Testis (tissue), 3 donors: ENCODE measurements around the gene RNF151. TPM values are rescaled to one million over a fixed set of nuclear protein-coding genes. Genes with fewer than 3 reads are reported as not detected.
"Not testable (repeated sequence)": the region's sequence is repeated elsewhere in the genome, so short reads cannot be mapped to it uniquely, and the experiment has no call there.

Experiments
- DNase-seq: peaks from one replicate; pipeline ENCODE4 v3.0.0-alpha.2; 2019
- H3K27ac ChIP-seq, 2 donors: fragments of 200-600 bp; sonication (generic); one replicate each; pipeline ENCODE4 v1.5.1; 2019
- H3K27me3 ChIP-seq: fragments of 200-600 bp; sonication (generic); one replicate; pipeline ENCODE4 v1.5.1; 2019
- H3K36me3 ChIP-seq: fragments of 200-600 bp; sonication (generic); one replicate; pipeline ENCODE4 v1.5.1; 2017; ENCODE audit warnings: low read depth; ENCODE audit errors: missing control alignments
- H3K4me1 ChIP-seq: fragments of 200-600 bp; sonication (generic); one replicate; pipeline ENCODE4 v1.5.1; 2019
- H3K4me3 ChIP-seq, 2 donors: fragments of 200-600 bp; sonication (generic); one replicate each; pipeline ENCODE4 v1.5.1; 2017 to 2019
- H3K9me3 ChIP-seq: fragments of 200-600 bp; sonication (generic); one replicate; pipeline ENCODE4 v1.5.1; 2017
- CTCF ChIP-seq, 3 experiments: fragments of 450-650 bp in 2 of 3; fragments of 200-600 bp in 1 of 3; sonication (generic) in 1 of 3; IDR thresholded peaks; one replicate each; pipeline ENCODE4 v1.5.1; 2016 to 2019; ENCODE audit warnings: antibody characterized with exemption in 3 of 3, mild to moderate bottlenecking in 2 of 3, moderate library complexity in 1 of 3
- POLR2A ChIP-seq: fragments of 450-650 bp; IDR thresholded peaks from one replicate; pipeline ENCODE4 v1.6.1; 2017; ENCODE audit warnings: antibody characterized with exemption, mild to moderate bottlenecking, moderate library complexity
- WGBS, 2 donors: methylation state at CpG; one replicate each; pipeline ENCODE4 v1.1.5; 2018; 5-methylcytosine and 5-hydroxymethylcytosine counted together
- intact Hi-C: fragments of 100-400 bp; cut with DNase I; formaldehyde crosslinking; loops from one replicate; pipeline ENCODE4 v1.15.1; 2023; ENCODE audit warnings: low total_unique reads
- polyA plus RNA-seq: library from polyadenylated mRNA; stranded (reverse); fragments of 350-450 nt; fragmentation: Illumina TruSeq; extraction: RNeasy Lipid Tissue Mini Kit (QIAGEN cat#74804); gene quantifications from one replicate; pipeline ENCODE4 v1.2.3, GENCODE V29; 2014; ENCODE audit warnings: low read depth, low replicate concordance; ENCODE audit not compliant: insufficient read depth
- total RNA-seq, 2 donors: library from RNA; depleted of rRNA; stranded (reverse); fragments of >200 nt; gene quantifications; one replicate each; pipeline ENCODE4 v1.2.3, GENCODE V29; 2016

Gene RNF151
- total and polyA plus RNA-seq, 3 donors from 2014 or later: 86.7 to 210 (median 153) TPM

GRCh38 chr16:1950047-1950446 is 16.6 kb upstream of the RNF151 start:
- no peak overlapping the region for H3K4me3 ChIP-seq
- intact Hi-C loops: no loop called here
- TF ChIP-seq CTCF (IDR thresholded peaks at IDR 0.05) (no peak), POLR2A (no peak)
- DNase-seq: no peak
- no peak overlapping the region for H3K27ac ChIP-seq
- H3K36me3 ChIP-seq: no peaks in the 10 kb centered on the region
- no peaks in the 10 kb centered on the region for H3K27me3 ChIP-seq
- 69 to 73% methylated on average over 7 of the region's 7 CpGs for WGBS, 2 donors
- no peaks in the 10 kb centered on the region for H3K4me1 ChIP-seq
- H3K9me3 ChIP-seq: no peaks in the 10 kb centered on the region

- no peaks in the 10 kb centered on the region for H3K9me3 ChIP-seq
- 80 to 86% methylated on average over 2 to 19 of the region's 19 CpGs for WGBS, 2 donors
- H3K4me1 ChIP-seq: no peaks in the 10 kb centered on the region
- H3K4me3 ChIP-seq: no peak overlapping the region
- intact Hi-C loops: no loop called here
- no peaks in the 10 kb centered on the region for H3K36me3 ChIP-seq
- H3K27ac ChIP-seq: no peak overlapping the region
- TF ChIP-seq CTCF (IDR thresholded peaks at IDR 0.05) (no peak), POLR2A (no peak)
- H3K27me3 ChIP-seq: no peaks in the 10 kb centered on the region
- DNase-seq: no peak
Observed at GRCh38 chr16:1950559-1950958, 16.1 kb upstream of the RNF151 start.

- WGBS, 2 donors: 96 to 97% methylated on average over 7 to 22 of the region's 22 CpGs
Observed at GRCh38 chr16:1953734-1954133, 12.9 kb upstream of the RNF151 start.

GRCh38 chr16:1957434-1958142 is 9.1 kb upstream of the RNF151 start:
- DNase-seq, H3K27ac ChIP-seq, H3K27me3 ChIP-seq, H3K36me3 ChIP-seq, H3K9me3 ChIP-seq, intact Hi-C loops: not testable (repeated sequence)
- Histone ChIP-seq H3K4me1 (peaks cover 14% of the 10 kb centered on the region), H3K4me3 (peak overlapping the region; percentile 21 to 34)
- 63 to 78% methylated on average over 19 to 22 of the region's 22 CpGs for WGBS, 2 donors

More at GRCh38 chr16:1953734-1954133, 12.9 kb upstream of the RNF151 start:
- Histone ChIP-seq H3K27me3 (no peaks in the 10 kb centered on the region), H3K27ac (no peak overlapping the region), H3K4me1 (no peaks in the 10 kb centered on the region), H3K9me3 (no peaks in the 10 kb centered on the region), H3K36me3 (no peaks in the 10 kb centered on the region), H3K4me3 (no peak overlapping the region)
- TF ChIP-seq CTCF (IDR thresholded peaks at IDR 0.05) (no peak), POLR2A (no peak)
- intact Hi-C loops: no loop called here
- no peak for DNase-seq

GRCh38 chr16:1958143-1958491 is 8.5 kb upstream of the RNF151 start:
- DNase-seq, intact Hi-C loops, H3K9me3 ChIP-seq, H3K36me3 ChIP-seq, H3K27me3 ChIP-seq: not testable (repeated sequence)
- peak overlapping the region; percentile 21 to 34 for H3K4me3 ChIP-seq
- peak overlapping the region in 1 of 2 donors; percentile 7 for H3K27ac ChIP-seq
- peaks cover 14% of the 10 kb centered on the region for H3K4me1 ChIP-seq
- WGBS, 2 donors: 60 to 78% methylated on average over 22 to 30 of the region's 30 CpGs

- intact Hi-C loops: no loop called here
- Histone ChIP-seq H3K9me3 (no peaks in the 10 kb centered on the region), H3K27ac (peak overlapping the region in 1 of 2 donors; percentile 82), H3K4me3 (peak overlapping the region; percentile 81 to 89), H3K4me1 (peaks cover 16% of the 10 kb centered on the region), H3K27me3 (no peaks in the 10 kb centered on the region), H3K36me3 (no peaks in the 10 kb centered on the region)
- no peak for DNase-seq
- 11 to 29% methylated on average over 9 to 14 of the region's 14 CpGs for WGBS, 2 donors
- no peak for TF ChIP-seq CTCF (IDR thresholded peaks at IDR 0.05)
- TF ChIP-seq POLR2A: no peak
Observed at GRCh38 chr16:1958715-1959268, 7.9 kb upstream of the RNF151 start.
